ENCODE measurements around the gene RND1.

Gene RND1

DNA sequence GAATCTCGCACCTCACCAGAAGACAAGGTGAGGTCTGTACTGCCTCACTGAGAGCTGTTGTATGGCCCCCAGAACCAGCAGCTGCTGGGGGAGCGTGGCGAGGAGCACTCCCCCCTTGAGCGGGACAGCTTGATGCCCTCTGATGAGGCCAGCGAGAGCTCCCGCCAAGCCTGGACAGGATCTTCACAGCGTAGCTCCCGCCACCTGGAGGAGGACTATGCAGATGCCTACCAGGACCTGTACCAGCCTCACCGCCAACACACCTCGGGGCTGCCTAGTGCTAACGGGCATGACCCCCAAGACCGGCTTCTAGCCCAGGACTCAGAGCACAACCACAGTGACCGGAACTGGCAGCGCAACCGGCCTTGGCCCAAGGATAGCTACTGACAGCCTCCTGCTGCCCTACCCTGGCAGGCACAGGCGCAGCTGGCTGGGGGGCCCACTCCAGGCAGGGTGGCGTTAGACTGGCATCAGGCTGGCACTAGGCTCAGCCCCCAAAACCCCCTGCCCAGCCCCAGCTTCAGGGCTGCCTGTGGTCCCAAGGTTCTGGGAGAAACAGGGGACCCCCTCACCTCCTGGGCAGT, 38.1 kb downstream of the RND1 start:
- no peaks in the 10 kb centered on the region for H3K4me1 ChIP-seq (ENCODE audit: control insufficient read depth, insufficient read depth, low read length)
- H3K9me3 ChIP-seq (ENCODE audit: control insufficient read depth in 2 of 2, low read length in 2 of 2): no peaks in the 10 kb centered on the region
- H3K27me3 ChIP-seq (ENCODE audit: control insufficient read depth in 1 of 2, insufficient read depth in 2 of 2, low read length in 2 of 2): no peaks in the 10 kb centered on the region
- H3K36me3 ChIP-seq (ENCODE audit: control insufficient read depth in 2 of 2, insufficient read depth in 2 of 2, low read length in 2 of 2): peaks cover 39 to 62% of the 10 kb centered on the region in 2 donors
- H3K9ac ChIP-seq (ENCODE audit: low read length in 2 of 2): no peak overlapping the region
- H3K4me3 ChIP-seq (ENCODE audit: low read length in 2 of 2): no peak overlapping the region
- no peak overlapping the region for H3K27ac ChIP-seq (ENCODE audit: low read length)

DNA sequence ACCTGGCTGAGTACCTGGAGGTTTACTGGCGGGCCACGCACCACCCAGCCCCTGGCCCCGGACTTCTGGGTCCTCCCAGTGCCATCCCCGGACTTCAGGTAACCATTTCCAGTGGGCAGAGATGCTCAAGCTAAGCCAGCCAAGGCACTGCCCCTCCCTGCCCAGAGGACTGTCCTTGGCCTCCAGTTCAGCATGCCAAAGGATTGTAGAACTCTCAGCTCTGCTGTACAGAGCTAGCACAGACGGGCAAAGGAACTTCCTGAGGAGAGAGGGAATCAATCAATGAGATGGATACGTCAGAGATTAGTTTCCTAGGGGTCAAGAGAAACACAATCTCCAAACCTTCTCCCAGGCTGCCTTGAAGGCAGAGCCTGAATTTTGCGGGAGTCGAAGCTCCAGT, 38.6 kb downstream of the RND1 start:
- no peaks in the 10 kb centered on the region for H3K4me1 ChIP-seq (ENCODE audit: control insufficient read depth, insufficient read depth, low read length)
- H3K9me3 ChIP-seq (ENCODE audit: control insufficient read depth in 2 of 2, low read length in 2 of 2): no peaks in the 10 kb centered on the region
- H3K36me3 ChIP-seq (ENCODE audit: control insufficient read depth in 2 of 2, insufficient read depth in 2 of 2, low read length in 2 of 2): peaks cover 33 to 56% of the 10 kb centered on the region in 2 donors
- no peaks in the 10 kb centered on the region for H3K27me3 ChIP-seq (ENCODE audit: control insufficient read depth in 1 of 2, insufficient read depth in 2 of 2, low read length in 2 of 2)
- H3K27ac ChIP-seq (ENCODE audit: low read length): no peak overlapping the region
- H3K4me3 ChIP-seq (ENCODE audit: low read length in 2 of 2): no peak overlapping the region
- H3K9ac ChIP-seq (ENCODE audit: low read length in 2 of 2): no peak overlapping the region

DNA sequence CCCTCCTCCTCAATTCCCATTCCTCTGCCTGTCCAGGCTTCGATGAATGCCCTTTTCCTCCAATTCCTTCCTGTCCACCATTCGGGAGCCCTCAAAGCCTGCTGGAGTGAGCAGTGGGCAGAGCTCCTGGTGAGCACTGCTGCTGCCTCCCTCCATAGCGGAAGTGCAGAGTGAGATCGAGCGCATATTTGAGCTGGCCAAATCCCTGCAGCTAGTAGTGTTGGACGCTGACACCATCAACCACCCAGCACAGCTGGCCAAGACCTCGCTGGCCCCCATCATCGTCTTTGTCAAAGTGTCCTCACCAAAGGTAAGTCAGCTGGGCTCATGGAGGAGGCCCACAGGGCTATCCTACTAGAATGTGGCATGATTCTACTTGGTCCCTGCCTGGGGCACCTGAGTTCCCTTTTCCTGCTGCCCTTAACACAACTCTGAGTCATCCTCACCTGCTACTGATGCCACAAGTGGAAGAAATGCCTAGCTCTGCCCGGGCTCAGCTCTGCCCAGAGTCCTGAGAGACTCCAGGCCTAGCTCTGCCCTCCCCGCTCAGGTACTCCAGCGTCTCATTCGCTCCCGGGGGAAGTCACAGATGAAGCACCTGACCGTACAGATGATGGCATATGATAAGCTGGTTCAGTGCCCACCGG, 39.3 kb downstream of the RND1 start:
- no peak overlapping the region for H3K9ac ChIP-seq (ENCODE audit: low read length in 2 of 2)
- peaks cover 26 to 49% of the 10 kb centered on the region in 2 donors for H3K36me3 ChIP-seq (ENCODE audit: control insufficient read depth in 2 of 2, insufficient read depth in 2 of 2, low read length in 2 of 2)
- no peaks in the 10 kb centered on the region for H3K4me1 ChIP-seq (ENCODE audit: control insufficient read depth, insufficient read depth, low read length)
- H3K4me3 ChIP-seq (ENCODE audit: low read length in 2 of 2): no peak overlapping the region
- no peaks in the 10 kb centered on the region for H3K27me3 ChIP-seq (ENCODE audit: control insufficient read depth in 1 of 2, insufficient read depth in 2 of 2, low read length in 2 of 2)
- H3K9me3 ChIP-seq (ENCODE audit: control insufficient read depth in 2 of 2, low read length in 2 of 2): no peaks in the 10 kb centered on the region
- H3K27ac ChIP-seq (ENCODE audit: low read length): no peak overlapping the region

DNA sequence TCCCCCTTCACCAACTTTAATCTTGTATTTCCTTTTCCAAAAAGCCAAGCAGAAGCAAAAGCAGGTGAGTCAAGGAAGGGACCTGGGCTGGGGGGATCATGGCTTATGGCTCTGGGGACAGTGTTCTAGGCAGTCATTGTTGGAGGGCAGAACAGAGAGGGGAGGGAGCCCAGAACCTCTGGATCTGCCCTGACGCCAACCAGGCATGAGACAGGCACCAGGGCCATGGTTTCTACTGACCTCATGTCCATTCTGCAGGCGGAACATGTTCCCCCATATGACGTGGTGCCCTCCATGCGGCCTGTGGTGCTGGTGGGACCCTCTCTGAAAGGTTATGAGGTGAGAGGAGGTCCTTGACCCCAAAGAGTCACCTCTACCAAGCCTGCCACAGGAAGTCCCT, 40.8 kb downstream of the RND1 start:
- H3K4me3 ChIP-seq (ENCODE audit: low read length in 2 of 2): no peak overlapping the region
- peaks cover 12 to 35% of the 10 kb centered on the region in 2 donors for H3K36me3 ChIP-seq (ENCODE audit: control insufficient read depth in 2 of 2, insufficient read depth in 2 of 2, low read length in 2 of 2)
- peaks cover 3% of the 10 kb centered on the region for H3K4me1 ChIP-seq (ENCODE audit: control insufficient read depth, insufficient read depth, low read length)
- no peaks in the 10 kb centered on the region for H3K9me3 ChIP-seq (ENCODE audit: control insufficient read depth in 2 of 2, low read length in 2 of 2)
- no peak overlapping the region for H3K27ac ChIP-seq (ENCODE audit: low read length)
- H3K9ac ChIP-seq (ENCODE audit: low read length in 2 of 2): no peak overlapping the region
- H3K27me3 ChIP-seq (ENCODE audit: control insufficient read depth in 1 of 2, insufficient read depth in 2 of 2, low read length in 2 of 2): no peaks in the 10 kb centered on the region

DNA sequence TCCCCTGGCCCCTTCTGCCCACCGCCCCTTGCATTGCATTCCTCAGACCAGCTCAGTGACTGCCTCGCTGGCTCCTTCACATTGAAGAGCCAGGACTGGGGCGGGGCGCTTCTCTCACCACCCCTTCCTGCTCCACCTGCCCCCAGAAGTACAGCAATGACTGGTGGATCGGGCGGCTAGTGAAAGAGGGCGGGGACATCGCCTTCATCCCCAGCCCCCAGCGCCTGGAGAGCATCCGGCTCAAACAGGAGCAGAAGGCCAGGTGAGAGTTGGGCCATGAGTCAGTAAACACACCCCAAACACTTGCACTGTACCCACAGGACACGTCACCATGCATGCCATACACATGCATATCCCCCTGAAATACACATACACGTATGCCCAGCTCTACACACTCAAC, 41.6 kb downstream of the RND1 start:
- Histone ChIP-seq H3K9ac (ENCODE audit: low read length in 2 of 2) (no peak overlapping the region), H3K4me3 (ENCODE audit: low read length in 2 of 2) (no peak overlapping the region), H3K9me3 (ENCODE audit: control insufficient read depth in 2 of 2, low read length in 2 of 2) (no peaks in the 10 kb centered on the region), H3K27ac (ENCODE audit: low read length) (no peak overlapping the region), H3K4me1 (ENCODE audit: control insufficient read depth, insufficient read depth, low read length) (peaks cover 3% of the 10 kb centered on the region), H3K27me3 (ENCODE audit: control insufficient read depth in 1 of 2, insufficient read depth in 2 of 2, low read length in 2 of 2) (no peaks in the 10 kb centered on the region), H3K36me3 (ENCODE audit: control insufficient read depth in 2 of 2, insufficient read depth in 2 of 2, low read length in 2 of 2) (peaks cover 8 to 29% of the 10 kb centered on the region in 2 donors)

DNA sequence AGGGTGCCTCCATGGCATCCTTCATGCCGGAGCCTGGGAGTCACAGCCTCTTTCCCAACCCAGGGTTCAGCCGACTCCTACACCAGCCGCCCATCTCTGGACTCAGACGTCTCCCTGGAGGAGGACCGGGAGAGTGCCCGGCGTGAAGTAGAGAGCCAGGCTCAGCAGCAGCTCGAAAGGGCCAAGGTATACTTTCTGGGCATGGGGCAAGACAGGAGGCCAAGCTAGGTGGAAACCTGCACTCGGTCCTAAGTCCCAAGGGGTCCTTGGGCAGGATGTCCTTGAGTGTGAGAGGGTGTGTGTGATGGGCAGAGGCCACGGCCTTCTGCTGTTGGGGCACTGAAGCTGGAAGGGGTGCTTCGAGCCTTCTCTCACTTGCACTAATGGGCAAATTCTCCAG, 42.4 kb downstream of the RND1 start:
- Histone ChIP-seq H3K27me3 (ENCODE audit: control insufficient read depth in 1 of 2, insufficient read depth in 2 of 2, low read length in 2 of 2) (no peaks in the 10 kb centered on the region), H3K27ac (ENCODE audit: low read length) (no peak overlapping the region), H3K9ac (ENCODE audit: low read length in 2 of 2) (no peak overlapping the region), H3K4me1 (ENCODE audit: control insufficient read depth, insufficient read depth, low read length) (peaks cover 8% of the 10 kb centered on the region), H3K36me3 (ENCODE audit: control insufficient read depth in 2 of 2, insufficient read depth in 2 of 2, low read length in 2 of 2) (peaks cover 4 to 22% of the 10 kb centered on the region in 2 donors), H3K4me3 (ENCODE audit: low read length in 2 of 2) (no peak overlapping the region), H3K9me3 (ENCODE audit: control insufficient read depth in 2 of 2, low read length in 2 of 2) (no peaks in the 10 kb centered on the region)

DNA sequence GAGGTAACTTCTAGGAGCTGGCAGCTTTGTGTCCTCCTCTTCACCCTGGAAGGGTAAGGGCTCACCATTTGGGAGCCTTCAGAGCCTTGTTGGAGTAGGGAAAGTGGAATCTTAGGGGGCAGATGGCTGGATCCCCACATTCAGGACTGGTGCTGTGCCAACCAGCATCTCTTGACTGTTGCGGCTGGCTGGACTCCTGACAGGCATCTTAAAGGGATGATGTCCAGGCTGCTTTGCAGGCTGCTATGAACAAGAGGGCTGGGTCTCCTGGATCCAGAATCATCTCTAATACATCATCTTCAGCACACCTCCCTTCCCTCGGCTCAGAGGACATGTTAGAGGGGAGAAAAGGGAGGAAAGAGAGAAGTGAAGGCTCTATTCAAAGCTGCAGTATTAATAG, 43.0 kb downstream of the RND1 start:
- Histone ChIP-seq H3K4me1 (ENCODE audit: control insufficient read depth, insufficient read depth, low read length) (peaks cover 13% of the 10 kb centered on the region), H3K9ac (ENCODE audit: low read length in 2 of 2) (no peak overlapping the region), H3K9me3 (ENCODE audit: control insufficient read depth in 2 of 2, low read length in 2 of 2) (no peaks in the 10 kb centered on the region), H3K36me3 (ENCODE audit: control insufficient read depth in 2 of 2, insufficient read depth in 2 of 2, low read length in 2 of 2) (peaks cover 0 to 20% of the 10 kb centered on the region in 2 donors), H3K4me3 (ENCODE audit: low read length in 2 of 2) (no peak overlapping the region), H3K27ac (ENCODE audit: low read length) (no peak overlapping the region), H3K27me3 (ENCODE audit: control insufficient read depth in 1 of 2, insufficient read depth in 2 of 2, low read length in 2 of 2) (no peaks in the 10 kb centered on the region)

DNA sequence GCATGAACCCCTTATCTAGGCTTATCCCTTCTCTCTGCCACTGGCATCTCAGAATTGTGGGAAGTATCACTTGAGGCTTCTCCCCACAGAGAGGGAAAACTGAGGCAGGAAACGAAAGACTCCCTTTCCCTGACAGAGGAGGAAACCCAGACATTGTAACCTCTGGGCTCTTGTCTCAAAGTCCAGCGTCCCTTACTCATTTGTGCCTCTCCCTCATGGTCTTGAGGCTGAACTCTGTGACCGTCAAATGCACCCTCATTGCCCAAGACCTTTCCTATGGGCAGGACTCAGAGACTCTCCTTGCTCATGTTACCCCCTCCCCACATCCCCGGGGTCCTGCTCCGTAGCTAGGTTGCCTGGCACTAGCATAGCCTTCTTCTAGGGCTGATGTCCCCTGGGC, 43.5 kb downstream of the RND1 start:
- H3K27me3 ChIP-seq (ENCODE audit: control insufficient read depth in 1 of 2, insufficient read depth in 2 of 2, low read length in 2 of 2): no peaks in the 10 kb centered on the region
- no peak overlapping the region for H3K4me3 ChIP-seq (ENCODE audit: low read length in 2 of 2)
- no peak overlapping the region for H3K27ac ChIP-seq (ENCODE audit: low read length)
- H3K4me1 ChIP-seq (ENCODE audit: control insufficient read depth, insufficient read depth, low read length): peaks cover 18% of the 10 kb centered on the region
- peaks cover 0 to 16% of the 10 kb centered on the region in 2 donors for H3K36me3 ChIP-seq (ENCODE audit: control insufficient read depth in 2 of 2, insufficient read depth in 2 of 2, low read length in 2 of 2)
- no peaks in the 10 kb centered on the region for H3K9me3 ChIP-seq (ENCODE audit: control insufficient read depth in 2 of 2, low read length in 2 of 2)
- no peak overlapping the region for H3K9ac ChIP-seq (ENCODE audit: low read length in 2 of 2)

DNA sequence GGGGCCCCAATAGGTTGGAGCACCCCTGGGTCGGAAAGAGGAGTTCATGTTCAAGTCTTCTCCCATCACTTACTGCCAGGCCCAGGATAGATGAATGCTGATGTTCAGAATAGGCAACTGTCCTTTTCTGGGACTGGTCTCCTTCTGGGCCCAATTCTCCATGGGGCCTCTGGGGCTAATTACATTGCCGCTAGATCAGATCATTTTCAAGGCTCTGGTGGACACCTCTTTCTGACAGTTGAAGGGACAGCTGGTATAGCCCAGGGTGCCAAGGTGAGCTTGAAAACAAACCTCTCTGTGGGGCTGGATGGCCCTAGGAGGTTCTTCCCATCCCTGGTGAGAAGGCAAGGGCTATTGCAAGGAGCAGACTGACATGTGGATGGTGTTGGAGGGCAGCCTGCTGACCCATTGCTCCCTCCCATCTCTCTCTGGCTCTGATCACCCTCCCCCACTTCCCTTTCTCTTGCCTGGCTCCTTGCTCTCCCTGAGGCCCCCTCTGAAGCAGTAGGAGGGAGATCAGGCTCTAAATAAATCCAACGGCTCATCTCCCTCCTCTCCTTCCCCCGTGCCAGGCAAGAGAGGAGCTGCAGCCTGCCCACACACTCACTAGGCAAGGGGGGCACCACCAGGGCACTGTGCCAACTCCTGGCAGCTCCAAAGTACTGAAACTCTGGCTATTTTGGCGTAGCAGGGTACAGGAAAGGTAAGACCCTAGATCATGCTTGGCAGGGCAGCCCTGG, 45.5 kb downstream of the RND1 start:
- Histone ChIP-seq H3K9me3 (ENCODE audit: control insufficient read depth in 2 of 2, low read length in 2 of 2) (no peaks in the 10 kb centered on the region), H3K4me1 (ENCODE audit: control insufficient read depth, insufficient read depth, low read length) (peaks cover 35% of the 10 kb centered on the region), H3K4me3 (ENCODE audit: low read length in 2 of 2) (no peak overlapping the region), H3K9ac (ENCODE audit: low read length in 2 of 2) (no peak overlapping the region), H3K27ac (ENCODE audit: low read length) (no peak overlapping the region), H3K27me3 (ENCODE audit: control insufficient read depth in 1 of 2, insufficient read depth in 2 of 2, low read length in 2 of 2) (no peaks in the 10 kb centered on the region), H3K36me3 (ENCODE audit: control insufficient read depth in 2 of 2, insufficient read depth in 2 of 2, low read length in 2 of 2) (peaks cover 0 to 8% of the 10 kb centered on the region in 2 donors)

DNA sequence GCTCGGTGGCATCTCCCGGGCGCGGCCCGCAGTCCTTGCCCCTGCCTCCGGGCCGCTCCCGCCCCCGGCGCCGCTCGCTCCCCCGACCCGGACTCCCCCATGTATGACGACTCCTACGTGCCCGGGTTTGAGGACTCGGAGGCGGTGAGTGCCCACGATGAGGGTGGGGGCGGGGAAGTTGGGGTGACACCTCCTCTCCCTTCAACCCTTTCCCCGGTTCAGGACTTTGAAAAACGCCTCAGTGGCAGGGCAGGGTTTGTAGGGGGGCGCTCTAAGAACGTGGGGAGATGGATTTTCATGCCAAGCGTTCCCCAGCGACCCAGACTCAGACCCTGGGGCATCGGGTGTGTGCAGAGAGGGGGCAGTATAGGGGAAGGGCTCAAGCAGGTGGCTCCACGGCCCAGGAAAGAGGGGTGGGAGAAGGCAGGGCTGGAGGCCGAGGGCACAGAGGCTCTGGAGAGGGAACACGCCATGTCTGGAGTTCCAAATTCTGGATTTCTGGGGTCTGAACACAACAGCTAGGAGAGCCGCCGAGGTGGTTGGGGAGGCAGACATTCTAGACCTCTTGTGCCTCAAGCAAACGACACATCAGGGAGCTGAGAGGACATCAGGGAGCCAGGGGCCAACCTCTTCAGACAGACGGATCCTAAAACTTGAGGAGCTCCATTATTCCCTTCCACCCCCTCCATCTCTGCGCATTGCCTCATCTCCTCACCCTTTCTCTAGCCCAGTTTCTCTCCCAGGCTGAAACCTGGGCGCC, 46.7 kb downstream of the RND1 start:
- peaks cover 0 to 3% of the 10 kb centered on the region in 2 donors for H3K36me3 ChIP-seq (ENCODE audit: control insufficient read depth in 2 of 2, insufficient read depth in 2 of 2, low read length in 2 of 2)
- H3K4me1 ChIP-seq (ENCODE audit: control insufficient read depth, insufficient read depth, low read length): peaks cover 44% of the 10 kb centered on the region
- peak overlapping the region; percentile 58 to 59 for H3K9ac ChIP-seq (ENCODE audit: low read length in 2 of 2)
- H3K4me3 ChIP-seq (ENCODE audit: low read length in 2 of 2): peak overlapping the region; percentile 73 to 81
- H3K9me3 ChIP-seq (ENCODE audit: control insufficient read depth in 2 of 2, low read length in 2 of 2): no peaks in the 10 kb centered on the region
- H3K27ac ChIP-seq (ENCODE audit: low read length): no peak overlapping the region
- H3K27me3 ChIP-seq (ENCODE audit: control insufficient read depth in 1 of 2, insufficient read depth in 2 of 2, low read length in 2 of 2): no peaks in the 10 kb centered on the region
